NCI-H2029 treated with DMSO at 0.1 percent for 48 hours (cell line): Measurements from ENCODE around the gene PRKN.
"Not testable (repeated sequence)": the region's sequence is repeated elsewhere in the genome, so short reads cannot be mapped to it uniquely, and the experiment has no call there.

Experiments
- DNase-seq: peaks from one replicate; lab custom pipeline; 2025; lab: John Stamatoyannopoulos, UW

Gene PRKN

DNA sequence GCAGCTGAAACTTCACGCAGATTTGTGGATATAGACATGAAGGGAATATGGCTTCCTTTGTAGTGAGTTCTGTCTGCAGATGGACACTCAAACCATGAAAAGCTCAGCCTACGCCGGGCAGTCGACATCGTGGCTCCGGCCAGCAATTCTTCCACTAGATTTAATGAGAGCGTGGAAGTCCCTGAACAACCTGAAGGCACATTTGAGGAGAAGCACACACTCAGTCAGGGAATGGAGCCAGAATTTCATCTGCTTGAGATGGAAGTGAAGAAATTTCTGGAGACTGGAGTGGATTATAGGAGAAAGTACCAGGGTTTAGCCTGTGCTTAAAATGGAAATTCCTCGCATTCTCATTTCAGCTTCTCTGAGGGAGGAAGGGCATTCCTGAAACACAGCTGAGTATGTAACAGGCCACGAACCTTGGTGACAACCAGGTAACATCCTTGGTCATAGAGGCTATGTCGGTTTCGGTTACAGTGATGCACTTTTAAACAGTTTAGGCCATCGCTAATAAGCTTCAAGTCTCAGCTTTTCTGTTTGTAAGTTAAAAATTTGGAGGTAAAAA, 1373.2 kb downstream of the PRKN start:
- DNase-seq, result no peak

- no peak for DNase-seq
These were observed 1374.4 kb downstream of the PRKN start for GRCh38 chr6:161353208-161353613.

- DNase-seq, result no peak
These were observed 1375.7 kb downstream of the PRKN start for GRCh38 chr6:161351858-161352257.

DNA sequence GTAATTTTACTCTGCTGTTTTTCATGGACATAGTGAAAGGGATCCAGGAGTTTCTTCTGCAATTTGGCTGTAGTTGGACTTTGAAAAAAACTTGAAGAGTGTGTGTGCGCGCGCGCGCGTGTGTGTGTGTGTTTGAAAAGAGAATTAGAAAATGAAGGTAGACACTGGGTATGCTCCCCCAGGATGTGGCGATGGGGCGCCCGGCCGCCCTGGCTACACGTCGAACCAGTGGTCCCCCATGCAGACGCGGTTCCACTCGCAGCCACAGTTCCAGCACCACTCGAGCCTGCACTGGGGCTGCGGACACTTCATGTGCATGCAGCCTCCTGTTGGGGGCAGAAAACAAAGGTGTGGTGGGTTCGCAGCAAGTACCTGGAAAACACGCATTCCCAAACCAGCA, 1377.7 kb downstream of the PRKN start:
- DNase-seq, result no peak

GRCh38 chr6:161348628-161348994, 1379.0 kb downstream of the PRKN start:
- DNase-seq, result no peak

DNA sequence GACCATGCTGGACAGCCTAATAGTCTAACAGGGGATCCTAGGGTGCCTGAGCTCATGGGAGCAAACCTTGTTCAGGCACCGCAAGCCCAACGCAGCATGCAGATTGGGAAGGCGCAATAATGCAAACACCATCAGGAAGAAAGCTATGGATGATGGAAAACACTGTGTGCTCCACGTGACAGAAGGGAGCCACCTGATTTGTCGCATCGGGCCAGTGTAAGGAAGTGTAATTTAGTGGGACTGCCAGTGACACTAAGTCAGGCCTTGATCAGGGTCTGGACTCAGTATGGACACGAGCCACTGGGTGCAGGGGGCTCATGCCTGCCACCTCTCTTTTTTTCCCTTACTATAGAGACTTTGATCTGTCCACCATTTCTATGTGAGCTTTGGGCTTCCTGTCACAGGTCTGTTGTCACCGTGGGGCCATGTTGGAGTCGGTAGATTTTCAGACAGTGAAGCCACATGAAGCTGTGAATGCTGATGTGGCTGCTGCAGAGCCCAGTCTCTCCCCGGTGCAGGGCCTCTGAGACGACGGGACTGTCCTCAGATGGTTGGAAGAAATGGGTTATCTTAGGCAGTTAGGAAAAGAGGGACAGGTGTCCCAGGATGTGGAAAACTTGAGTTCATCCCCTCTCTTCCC, 1379.5 kb downstream of the PRKN start:
- no peak for DNase-seq

- no peak for DNase-seq
These were observed 1380.4 kb downstream of the PRKN start for GRCh38 chr6:161347125-161347524.

DNA sequence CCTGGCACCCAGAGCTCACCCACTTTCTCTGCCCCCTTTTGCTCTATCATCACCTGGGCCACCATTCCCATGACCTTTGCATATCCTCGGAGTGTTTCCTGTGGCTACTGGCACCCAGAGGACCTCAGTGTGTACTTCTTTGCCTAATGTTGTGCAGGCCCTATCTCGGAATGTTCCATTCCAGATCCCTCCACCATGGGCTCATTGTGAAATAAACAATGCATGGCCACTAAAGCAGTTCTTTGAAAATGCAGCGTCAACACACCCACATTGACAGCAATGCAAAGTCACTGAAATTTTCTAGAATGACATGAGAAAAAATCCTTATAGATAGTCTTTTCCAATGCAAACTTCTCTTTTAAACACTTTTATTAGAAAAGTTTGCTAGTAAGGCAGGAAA, 1380.8 kb downstream of the PRKN start:
- no peak for DNase-seq

DNA sequence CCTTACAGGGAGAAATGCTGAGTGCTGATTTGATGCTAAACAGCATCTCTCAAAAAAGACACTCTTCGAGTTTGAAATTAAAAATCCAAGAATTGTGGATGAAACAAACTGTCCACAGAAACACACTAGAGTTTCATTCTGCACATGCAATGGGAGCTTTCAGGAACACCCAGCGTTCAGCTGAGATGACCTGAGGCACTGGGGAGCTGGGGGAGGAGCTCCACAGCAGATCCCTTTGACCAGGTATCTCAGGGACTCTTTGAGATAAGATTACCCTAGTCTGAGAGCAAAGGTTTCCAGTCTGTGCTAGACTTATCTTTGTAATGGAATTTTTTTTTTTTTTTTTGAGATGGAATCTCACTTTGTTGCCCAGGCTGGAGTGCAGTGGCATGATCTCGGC, 1382.9 kb downstream of the PRKN start:
- no peak for DNase-seq

GRCh38 chr6:161342039-161342438, 1385.5 kb downstream of the PRKN start:
- DNase-seq, result no peak

- no peak for DNase-seq
These were observed 1385.9 kb downstream of the PRKN start for GRCh38 chr6:161341638-161342037.

- no peak for DNase-seq
These were observed 1389.6 kb downstream of the PRKN start for GRCh38 chr6:161338015-161338414.

DNA sequence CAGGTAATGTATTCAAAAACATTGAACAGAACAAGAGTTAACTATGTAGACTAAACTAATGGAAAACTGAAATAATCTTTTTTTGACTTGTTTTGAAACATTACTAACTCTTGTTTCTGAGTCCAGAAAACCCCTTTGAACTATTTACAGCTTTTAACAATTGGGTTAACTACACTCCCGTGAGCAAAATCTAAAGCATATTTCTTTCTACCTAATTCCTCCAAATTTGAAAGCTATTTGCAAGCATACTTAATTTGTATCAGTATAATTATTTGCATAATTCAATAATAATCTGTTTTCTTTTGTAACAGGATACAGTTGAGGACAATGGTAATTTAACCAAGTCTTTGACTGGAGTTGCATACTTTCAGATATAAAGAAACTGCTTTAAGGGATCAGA, 1391.1 kb downstream of the PRKN start:
- no peak for DNase-seq

DNA sequence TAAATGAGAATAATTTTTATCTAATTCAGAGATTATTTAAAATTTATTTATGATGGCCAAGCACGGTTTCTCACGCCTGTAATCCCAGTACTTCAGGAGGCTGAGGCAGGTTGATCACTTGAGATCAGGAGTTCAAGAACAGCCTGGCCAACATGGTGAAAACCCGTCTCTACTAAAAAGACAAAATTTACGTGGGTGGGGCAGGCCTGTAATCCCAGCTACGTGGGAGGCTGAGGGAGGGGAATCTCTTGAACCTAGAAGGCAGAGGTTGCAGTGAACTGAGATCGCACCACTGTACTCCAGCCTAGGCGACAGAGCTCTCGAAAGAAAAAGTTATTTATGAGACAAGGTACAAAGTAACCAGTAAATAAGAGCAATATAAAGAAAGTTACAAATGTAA, 1394.2 kb downstream of the PRKN start:
- no peak for DNase-seq

GRCh38 chr6:161331402-161332081, 1396.0 kb downstream of the PRKN start:
- not testable (repeated sequence) for DNase-seq

DNA sequence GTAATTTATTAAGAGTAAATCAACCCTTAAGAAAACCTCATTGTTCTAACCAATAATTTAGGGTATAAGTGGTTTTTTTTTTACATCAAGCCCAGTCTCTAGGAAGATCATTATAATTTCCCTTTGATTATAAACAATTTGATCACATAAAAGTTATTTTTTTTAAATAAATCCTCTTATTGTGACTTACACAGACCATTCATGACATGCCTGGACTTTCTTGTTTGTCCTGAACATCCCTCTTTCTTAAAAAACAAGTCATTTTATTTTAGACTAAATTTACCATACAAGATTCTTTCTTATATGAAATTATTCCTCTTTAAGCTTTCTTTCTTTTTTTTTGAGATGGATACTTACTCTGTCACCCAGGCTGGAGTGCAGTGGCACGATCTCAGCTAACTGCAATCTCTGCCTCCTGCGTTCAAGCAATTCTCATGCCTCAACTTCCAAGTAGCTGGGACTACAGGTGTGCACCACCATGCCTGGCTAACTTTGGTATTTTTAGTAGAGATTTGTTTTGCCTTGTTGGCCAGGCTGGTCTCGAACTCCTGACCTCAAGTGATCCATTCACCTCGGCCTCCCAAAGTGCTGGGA, 1400.1 kb downstream of the PRKN start:
- DNase-seq, result no peak

- no peak for DNase-seq
These were observed 1408.3 kb downstream of the PRKN start for GRCh38 chr6:161319231-161319630.

- DNase-seq, result no peak
These were observed 1409.1 kb downstream of the PRKN start for GRCh38 chr6:161318456-161318855.

DNA sequence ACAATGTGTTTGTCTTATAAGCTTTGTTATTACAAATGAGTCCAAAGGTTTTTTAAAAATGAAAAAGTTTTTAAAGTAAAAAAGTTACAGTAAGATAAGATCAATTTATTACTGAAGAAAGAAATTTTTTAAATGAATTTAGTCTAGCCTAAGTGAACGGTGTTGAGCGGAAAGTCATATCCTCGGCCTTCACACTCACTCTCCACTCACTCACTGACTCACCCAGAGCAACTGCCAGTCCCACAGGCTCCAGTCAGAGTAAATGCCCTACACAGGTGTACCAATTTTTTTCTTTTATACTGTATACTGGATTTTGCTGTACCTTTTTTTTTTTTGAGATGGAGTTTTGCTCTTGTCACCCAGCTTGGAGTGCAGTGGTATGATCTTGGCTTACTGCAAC, 1411.0 kb downstream of the PRKN start:
- DNase-seq, result no peak

DNA sequence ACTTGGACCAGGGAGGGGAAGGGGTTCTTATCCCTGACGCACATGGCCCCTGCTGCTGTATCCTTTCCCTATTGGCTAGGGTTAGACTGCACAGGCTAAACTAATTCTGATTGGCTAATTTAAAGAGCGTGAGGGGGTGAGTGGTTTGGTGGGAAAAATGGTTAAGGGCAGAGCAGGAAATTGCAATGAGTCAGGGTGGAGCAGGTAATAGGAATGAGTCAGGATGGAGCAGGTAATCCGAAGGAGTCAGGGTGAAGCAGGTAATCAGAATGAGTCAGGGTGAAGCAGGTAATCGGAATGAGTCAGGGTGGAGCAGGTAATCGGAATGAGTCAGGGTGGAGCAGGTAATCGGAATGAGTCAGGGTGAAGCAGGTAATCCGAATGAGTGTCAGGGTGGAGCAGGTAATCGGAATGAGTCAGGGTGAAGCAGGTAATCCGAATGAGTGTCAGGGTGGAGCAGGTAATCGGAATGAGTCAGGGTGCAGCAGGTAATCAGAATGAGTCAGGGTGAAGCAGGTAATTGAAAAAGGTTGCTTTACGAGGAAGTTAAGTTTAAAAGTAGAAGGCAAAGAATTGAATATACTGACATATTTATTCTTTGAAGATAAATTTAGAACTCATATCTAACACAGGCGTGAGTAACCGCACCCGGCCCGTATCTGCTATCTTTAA, 1412.2 kb downstream of the PRKN start:
- not testable (repeated sequence) for DNase-seq

DNA sequence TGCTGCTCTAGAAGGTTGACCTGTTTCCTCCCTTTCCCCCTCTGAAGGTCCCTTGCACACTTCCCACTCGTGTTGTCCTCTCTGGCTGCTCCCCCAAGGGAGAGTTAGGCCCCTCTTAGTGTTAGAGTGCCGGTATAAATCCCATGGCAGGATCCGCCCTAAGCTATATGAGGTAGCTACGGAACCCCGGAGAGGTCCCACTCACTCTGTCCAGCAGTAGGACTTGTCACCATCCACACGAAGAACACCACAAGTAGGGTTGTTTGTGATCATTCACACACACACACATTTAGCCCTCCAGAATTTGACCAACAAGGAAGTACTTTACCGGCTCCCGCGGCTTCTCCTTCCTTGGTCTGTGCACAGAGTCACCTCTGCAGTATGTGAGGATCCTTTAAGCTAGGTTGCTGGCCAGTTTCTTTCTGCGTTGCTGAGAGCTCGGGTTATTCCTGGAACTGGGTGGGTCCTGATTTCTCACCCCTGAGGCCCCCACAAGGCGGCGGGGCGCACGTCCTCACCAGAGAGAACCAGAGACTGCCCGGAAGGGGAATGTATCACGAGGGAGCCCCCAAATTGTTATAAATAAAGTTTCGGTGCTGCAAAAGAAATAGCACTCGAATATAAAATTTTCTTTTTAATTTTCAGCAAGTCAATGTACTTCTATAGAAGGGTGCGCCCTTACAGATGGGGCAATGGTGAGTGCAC, 1412.9 kb downstream of the PRKN start:
- DNase-seq, result not testable (repeated sequence)

GRCh38 chr6:161313940-161314509, 1413.5 kb downstream of the PRKN start:
- DNase-seq, result no peak
